GM19395 (cell line): Measurements from ENCODE around the gene KRTAP12-1.

Experiments used
- ATAC-seq: cut with Tn5 transposase; IDR thresholded peaks from one replicate; pipeline ENCODE4 v1.9.1; 2021; ENCODE audit warnings: mild to moderate bottlenecking, moderate library complexity; ENCODE audit not compliant: unreplicated experiment

Gene KRTAP12-1, protein sequence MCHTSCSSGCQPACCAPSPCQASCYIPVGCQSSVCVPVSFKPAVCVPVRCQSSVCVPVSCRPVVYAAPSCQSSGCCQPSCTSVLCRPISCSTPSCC

DNA sequence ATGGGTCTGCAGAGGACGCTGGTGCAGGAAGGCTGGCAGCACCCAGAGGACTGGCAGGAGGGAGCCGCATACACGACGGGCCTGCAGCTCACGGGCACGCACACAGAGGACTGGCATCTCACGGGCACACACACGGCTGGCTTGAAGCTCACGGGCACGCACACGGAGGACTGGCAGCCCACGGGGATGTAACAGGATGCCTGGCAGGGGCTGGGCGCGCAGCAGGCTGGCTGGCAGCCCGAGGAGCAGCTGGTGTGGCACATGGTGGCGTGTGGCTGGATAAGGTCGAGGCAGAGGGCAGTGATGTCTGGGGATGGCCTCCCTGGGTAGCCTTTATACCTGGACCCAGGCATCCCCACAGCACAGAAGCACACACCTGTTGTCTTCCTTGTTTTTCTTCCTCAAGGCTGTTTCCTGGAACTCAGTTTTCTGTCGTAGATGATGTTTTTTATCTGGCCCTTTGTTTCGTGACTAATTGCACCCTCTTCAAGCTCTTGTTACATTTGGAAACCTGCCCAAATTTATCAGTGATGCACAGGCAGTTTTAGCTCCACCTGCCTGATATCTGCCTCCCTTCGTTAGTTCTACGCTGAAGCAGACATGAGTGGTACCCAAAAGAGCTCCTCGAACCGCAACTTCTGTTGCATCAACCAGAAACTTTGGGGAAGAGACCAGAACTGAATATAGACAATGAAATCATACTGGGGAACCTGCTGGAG, at the start of gene KRTAP12-1:
Gene KRTAP12-1 (minus strand): TSS at position 303 of the 719 bp plus-strand sequence. CDS start 40 bp downstream, at position 263.
- ATAC-seq, result no peak

DNA sequence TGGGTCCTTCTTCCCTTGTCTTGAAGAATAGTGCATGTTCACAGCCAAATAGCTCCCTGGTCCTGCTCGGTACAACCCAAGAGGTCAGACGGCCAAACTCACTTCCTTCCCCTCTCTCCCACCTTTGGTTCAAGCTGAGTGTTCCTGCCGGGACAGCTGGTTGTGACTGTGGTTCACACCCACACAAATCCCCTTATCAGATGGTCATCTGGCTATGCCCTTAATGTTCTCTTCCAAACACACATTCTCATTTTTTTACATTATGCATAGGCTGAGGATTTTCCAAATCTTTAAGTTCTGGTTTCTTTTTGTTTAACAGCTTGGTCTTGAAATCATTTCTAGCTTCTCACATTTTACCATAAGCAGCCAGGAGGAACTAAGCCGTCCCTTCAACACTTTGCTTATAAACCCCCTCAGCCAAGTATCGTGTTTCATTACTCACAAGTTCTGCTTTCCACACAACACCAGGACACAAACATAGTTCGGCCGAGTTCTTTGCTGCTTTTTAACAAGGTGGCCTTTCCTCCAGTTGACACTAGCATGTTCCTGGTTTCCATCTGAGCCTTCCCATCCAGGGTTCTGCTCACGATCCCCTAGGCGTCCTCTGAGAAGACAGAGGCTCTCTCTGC, 49.1 kb upstream of the KRTAP12-1 start:
- ATAC-seq, result no peak

DNA sequence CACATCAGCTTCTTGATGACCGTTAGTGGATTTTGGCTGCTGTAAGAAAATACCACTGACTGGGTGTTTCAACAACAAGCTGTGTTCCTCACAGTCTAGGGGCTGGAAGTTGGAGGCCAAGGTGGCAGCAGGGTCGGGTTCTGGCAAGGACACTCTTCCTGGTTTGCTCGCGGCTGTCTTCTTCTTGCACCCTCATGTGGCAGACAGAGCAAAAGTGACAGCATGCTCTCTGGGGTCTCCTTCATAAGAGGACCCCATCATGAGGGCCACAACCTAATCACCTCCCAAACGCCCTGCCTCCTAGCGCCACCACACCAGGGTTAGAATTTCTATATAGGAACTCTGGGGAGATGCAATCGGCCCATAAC, 48.0 kb upstream of the KRTAP12-1 start:
- no peak for ATAC-seq

DNA sequence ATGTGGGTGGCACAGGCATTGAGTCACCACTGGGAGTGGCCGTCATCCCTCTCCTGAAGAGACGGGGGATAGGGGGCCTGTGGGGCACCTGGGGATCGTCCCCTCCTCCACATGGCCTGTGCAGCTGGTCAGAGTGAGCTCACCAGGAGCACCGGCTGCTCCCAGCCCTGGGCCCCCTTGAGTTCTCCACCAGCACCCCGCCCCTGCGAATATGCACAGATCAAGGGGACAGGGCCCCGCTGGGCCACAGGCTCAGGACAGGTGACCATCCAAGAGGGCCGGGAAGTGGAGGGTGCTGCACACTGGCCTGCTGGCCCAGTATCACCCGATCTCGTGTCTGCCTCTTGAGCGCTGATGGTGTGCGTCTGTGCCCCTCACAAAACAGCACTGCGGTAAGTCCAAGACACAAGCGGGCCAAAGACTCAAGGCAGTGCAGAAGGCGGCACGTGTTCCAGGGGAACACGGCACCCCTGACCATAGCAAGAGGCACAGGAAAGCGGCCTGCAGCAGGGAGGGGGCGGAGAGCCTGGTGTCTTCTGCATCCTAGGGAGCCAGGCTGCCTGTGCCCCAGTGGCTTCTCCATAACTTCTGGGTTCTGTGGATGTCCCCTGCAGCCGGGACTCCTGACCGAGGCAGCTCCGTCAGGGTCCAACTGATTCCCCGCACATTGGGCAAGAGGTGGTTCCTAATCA, 47.5 kb upstream of the KRTAP12-1 start:
- no peak for ATAC-seq

DNA sequence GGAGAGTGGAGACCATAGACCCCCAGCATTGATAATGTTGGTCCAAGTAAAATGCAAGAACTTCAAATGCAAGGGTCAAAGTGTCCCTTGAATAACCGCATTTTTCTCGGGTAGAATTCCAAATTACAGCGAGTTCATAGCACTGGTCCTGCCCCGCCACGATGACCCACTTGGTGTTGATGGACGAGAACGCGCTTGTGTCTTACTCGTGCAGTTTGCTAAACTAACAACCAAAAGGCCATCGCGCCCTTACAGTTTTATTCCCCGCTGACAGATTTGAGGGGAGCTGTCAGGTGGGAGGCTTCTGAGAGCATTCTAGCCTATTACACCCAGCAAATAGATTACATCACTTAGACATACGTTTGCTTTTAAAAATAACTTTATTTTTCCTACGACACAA, 46.8 kb upstream of the KRTAP12-1 start:
- no peak for ATAC-seq

DNA sequence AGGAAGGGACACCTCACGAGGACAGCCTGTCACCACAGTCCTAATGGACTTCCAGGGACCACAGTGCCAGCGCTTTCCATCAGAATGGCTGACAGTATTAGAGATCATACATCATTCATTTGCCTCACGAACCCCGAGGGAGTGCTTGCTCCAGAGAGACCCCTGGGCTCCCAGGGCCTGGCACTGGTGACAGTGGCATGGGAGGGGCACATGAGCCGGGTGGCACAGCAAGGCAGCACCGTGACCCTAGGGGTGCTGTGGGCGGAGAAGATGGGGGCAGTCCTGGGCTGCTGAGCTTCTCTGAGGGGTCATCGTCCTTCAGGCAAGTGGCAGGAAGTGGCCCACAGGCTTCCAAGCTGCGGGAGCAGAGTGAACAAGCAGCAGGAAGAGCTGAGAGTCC, 45.8 kb upstream of the KRTAP12-1 start:
- no peak for ATAC-seq

DNA sequence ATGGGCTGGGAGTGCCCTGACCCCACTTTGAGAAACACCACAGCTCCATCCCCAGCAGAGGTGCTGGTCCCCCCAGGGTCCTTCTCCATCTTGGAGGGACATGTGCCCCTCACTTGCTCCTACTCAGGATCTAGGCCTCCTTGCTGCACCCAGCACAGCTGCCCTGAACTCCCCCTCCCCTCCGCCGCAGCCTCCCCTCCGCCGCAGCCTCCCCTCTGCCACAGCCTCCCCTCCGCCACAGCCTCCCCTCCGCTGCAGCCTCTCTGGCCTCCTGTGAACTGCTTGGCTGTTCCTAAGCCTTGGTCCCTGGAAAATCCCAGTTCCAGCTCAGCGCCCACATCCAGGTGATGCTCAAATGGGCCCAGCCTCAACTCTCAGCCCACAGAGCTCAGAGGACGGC, 45.4 kb upstream of the KRTAP12-1 start:
- no peak for ATAC-seq

DNA sequence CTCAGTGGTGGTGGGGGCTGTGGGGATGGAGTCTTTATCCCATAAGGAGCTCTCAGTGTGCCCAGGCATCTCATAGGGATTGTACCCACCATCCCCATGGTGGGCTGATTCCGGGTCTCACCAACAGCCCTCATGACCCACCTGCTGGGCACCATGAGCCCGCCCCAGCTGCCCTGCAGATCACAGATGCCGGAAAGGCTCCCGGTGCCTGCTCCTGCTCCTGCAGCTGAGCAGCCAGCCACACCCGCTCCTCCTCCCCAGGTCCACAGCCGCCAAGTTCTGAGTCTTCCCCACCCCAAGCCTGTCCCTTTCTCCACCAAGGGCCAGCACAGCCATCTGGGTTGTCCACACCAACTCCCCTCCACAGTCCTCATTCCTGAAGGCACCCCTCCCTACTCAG, 44.9 kb upstream of the KRTAP12-1 start:
- ATAC-seq, result no peak

DNA sequence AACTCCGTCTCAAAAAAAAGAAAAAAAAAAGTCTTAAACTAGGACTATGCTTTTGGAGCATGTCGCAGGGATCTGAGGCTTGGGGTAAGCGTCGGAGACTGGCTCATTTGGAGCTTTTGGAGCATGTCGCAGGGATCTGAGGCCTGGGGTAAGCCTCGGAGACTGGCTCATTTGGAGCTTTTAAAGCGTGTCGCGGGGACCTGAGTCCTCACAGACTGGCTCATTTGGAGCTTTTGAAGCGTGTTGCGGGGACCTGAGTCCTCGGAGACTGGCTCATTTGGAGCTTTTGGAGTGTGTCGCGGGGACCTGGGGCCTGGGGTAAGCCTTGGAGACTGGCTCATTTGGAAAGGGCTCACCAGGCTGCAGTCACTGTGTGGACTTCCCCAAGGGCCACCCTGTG, 43.0 kb upstream of the KRTAP12-1 start:
- ATAC-seq, result no peak

DNA sequence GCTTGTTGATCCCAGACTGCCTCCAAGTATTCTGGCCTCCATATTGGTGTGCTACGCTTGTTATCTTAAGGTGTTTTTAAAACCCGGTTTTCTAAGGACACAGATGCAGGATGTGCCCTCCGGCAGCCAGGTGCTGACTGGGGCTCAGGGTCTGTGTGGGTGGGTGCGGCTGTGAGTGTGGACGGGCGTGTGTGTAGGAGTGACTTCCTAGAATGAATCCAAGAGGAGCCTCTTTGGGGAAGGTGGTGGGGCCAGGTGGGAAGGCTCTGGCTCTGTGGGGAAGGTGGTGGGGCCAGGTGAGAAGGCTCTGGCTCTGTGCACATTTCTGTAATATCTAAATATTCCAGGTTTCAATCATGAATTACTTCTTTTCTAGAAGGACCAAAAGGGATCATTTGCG, 42.2 kb upstream of the KRTAP12-1 start:
- no peak for ATAC-seq

DNA sequence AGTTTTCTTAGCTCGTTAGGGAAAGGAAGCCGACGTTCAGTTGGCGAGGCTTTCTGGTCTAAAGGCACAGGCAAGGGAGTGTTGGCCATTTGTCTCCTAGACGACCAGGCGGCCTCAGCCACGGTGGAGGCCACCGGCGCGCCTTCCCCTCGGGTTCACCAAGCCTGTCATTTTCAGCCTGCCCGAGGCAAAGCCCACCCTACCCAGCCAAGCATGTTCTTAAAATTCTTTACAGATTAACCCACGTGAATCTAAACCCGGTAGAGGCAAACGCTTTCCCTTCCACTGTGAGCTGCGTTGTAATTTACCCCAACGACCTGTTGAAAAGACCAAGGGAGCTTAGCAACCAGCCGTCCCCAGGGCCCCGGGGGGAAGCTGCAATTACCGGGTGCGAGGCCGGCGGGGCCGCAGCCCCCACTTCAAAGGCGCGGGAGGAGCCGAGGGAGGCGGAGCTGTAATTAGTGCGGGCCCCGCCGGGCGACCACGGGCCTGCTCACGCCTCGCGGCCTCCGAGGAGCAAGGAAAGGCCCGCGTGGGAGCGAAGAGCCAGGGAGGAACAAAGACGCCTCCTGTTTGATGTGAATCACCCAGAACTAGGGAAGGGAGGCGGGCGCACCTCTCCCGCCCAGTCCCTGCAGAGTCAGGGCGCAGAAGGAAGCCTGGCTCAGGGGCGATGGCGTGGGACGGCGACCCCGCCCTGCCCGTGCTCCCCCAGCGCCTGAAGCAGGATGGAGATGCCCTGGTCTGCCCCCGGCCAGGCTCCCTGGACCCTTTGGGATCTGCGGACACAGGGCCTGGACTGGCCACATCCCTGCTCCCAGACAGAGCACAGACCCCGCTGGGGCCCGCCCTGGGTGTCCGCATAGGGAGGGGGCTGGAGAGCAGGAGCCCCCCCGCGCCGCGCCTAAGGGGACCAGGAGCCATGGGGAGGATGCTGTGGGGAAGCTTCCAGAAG, 41.5 kb upstream of the KRTAP12-1 start:
- no peak for ATAC-seq

DNA sequence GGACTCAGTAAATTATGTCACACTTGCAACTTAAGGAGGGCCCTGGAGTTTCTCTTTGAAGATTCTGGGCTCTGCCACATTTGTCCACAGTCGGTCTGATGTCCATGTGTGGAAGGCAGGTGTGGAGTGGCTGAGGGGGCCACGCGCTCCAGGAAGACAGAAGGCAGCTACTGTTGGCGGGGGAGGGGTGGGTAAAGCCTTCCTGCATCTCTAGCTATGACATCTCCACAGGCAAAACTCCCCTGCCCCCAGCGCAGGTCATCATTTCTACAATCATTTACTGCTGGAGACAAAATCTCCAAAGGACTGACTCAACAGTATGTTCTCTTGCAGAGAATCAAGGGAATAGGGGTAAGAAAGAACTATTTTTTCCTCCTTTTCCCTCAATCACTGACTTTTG, 40.8 kb upstream of the KRTAP12-1 start:
- ATAC-seq, result no peak

DNA sequence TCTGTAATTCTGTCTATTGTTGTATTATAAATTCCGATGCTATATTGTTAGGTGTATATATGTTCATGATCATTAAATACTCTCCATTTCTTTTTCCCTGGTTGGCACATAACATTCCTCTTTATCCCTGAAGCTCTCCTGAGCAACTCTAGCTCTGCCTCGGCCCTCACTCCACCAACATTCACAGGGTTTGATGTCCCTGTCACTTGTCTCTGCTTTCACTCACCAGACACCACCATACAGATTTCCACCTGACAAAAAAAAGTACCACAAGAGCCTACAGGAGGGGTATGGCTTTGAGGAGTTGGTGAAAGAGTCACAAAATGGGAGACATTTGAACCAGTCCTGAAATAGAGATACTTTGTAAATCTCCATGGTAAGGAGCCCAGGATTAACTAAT, 38.2 kb upstream of the KRTAP12-1 start:
- no peak for ATAC-seq

DNA sequence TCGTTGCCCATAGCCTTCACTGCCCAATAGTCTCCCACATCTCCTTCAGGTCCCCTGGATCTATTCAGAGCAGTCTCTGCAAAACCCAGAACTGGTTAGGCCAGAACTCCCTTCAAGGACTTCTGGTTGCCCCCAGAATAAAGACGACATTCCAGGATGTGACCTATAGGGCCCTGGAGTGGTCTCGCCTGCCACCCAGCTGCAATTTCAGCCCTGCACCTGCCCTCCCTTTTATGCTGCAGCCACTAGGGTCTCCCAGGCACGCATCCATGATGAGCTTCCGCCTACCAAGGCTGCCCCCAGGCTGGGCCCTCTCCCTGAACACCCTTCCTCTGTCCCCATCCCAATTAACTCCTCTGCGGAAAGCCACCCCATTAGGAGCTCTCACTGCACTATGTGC, 36.6 kb upstream of the KRTAP12-1 start:
- no peak for ATAC-seq

DNA sequence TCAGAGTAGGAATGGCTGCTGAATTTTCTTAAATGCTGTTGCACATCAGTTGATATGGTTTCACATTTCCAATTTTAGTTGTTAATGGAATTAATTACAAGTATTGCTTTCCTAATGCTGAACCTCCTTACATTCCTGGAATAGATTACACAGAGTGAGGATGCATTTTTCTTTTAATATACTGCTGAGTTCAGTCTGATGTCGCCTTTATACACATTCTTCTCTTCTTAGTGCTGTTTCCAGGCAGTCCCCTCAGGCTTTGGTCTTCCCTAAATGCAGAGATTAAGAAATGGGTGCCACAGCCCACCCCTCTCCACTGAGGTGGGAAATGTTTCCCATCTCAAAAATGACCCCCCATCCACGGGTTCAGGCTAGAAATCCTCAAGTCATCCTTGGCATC, 36.1 kb upstream of the KRTAP12-1 start:
- ATAC-seq, result no peak

DNA sequence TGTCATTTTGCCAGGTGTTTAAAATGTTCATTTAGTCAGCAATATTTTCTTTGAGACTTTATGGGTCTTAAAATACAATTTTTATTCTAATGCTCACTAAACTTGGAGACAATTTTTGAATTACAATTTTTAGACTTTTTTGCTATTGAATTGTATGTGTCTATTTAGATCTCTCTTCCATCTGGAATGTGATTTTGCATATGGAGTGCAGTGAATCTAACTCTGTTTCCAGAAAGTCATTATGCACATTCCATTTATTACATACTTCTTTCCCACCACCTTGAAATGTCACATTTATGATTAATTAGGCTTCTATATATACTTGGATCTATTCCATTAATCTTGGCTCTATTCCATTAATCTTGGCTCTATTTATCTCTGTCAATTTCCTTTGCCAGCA, 35.0 kb upstream of the KRTAP12-1 start:
- ATAC-seq, result no peak

DNA sequence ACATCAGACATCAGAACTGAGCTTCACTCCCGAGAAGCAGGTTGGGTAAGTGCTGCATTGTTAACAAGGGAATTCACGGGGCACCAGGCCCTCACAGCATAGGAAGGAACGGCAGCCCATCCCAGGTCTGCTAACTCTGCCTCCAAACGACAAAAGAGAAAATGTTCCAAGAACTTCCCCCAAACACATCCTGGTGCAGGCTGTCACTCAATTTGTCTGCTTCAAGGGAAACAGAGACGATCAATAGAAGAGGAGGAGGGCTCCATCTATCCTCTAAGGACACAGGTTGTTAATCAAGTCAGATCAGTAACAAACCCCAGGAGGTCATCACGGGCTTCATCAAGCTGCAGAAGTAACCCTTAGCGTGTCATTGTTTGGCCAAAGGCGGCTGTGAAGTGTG, 32.9 kb upstream of the KRTAP12-1 start:
- ATAC-seq, result no peak

DNA sequence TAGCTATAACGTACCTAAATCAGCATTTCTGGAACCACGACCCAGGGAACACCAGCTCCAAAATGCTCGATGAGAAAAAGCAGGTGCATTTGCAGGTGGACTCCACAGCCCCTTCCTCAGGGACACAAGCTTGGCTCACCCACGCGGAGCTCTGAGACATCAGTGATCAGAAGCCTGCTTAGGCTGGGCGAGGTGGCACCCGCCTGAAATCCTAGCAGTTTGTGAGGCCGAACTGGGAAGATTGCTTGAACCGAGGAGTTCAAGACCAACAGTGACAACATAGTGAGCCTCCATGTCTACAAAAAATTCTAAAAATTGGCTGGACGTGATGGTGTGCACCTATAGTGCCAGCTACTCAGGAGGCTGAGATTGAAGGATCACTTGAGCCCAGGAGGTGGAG, 31.9 kb upstream of the KRTAP12-1 start:
- no peak for ATAC-seq

DNA sequence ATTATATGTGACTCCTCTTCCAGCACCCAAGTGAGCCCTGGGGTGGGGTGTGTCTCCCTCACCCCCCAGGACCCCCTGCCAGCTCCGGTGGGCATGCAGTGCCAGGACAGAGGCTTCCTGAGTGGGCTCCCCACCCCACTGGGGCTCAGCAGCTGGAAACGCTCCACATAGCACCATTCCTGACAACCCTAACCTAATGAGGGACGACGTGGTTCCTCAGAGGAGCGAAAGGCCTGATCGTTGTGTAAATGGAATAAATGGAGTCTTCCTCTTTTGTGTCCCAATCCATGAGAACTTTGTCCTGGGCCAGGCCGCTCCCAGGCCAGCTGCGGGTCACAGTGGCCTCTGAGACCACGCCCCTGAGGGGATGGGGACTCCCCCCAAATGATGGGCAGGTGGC, 31.2 kb upstream of the KRTAP12-1 start:
- no peak for ATAC-seq

DNA sequence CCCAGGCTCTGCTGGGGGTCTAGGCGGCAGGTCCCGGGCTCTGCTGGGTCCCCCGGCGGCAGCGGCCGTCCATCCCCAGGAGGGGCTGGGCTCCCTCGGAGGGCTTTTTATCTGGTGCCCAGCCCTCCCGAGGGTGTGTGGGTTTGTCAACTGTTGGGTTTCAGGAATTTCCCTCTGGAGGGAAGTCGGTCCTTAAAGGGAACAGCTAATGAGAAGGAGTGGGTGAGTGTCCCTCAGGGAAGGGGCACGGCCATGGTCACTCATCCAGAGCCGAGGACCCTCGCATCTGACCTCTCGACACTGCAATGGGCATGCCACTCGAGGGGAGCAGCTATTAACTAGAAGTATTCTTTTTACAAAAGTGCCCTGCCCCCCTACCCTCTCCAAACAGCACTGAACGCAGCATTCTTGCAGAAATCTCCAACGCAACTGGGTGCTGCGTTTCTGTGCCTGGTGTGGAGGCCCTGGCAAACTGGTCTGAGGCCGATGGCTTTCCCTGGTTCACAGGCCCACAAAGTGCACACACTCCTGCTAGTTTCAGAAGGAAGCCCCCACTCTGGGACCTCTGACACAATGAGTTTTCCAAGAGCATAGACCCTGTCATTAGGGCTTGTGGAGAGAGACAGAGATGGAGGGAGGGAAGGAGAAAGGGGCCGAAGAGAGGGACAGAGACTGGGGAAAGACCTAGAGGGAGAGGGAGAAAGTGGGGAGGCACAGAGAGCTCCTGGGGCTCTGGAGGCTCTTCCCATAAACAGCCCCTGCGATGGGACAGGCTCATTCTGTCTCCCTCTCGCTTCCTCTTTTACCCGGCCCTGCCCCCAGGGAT, 30.5 kb upstream of the KRTAP12-1 start:
- no peak for ATAC-seq
